Stimulated activated memory B cell treated with anti-CD40 and anti-IgM and Interleukin-4, amounts not matched to agents 10 μg/mL and 1 μg/mL and 100 μg/mL, for 72 hours (primary cell): ENCODE data around the gene TNFAIP8L1.

ENCODE experiments used
- ATAC-seq: fragments of 150-1000 bp; cut with Tn5 transposase; 2 replicates; pipeline ENCODE4 v1.10.0; 2021
- H3K27ac Mint-ChIP-seq: one replicate; pipeline ENCODE4 v1.8.0; 2022; ENCODE audit warnings: mild to moderate bottlenecking, mixed read lengths
- H3K27me3 Mint-ChIP-seq: one replicate; pipeline ENCODE4 v1.8.0; 2022; ENCODE audit warnings: mixed read lengths
- H3K36me3 Mint-ChIP-seq: one replicate; pipeline ENCODE4 v1.8.0; 2022; ENCODE audit warnings: mixed read lengths
- H3K4me1 Mint-ChIP-seq: one replicate; pipeline ENCODE4 v1.8.0; 2022; ENCODE audit warnings: mixed read lengths
- H3K4me3 Mint-ChIP-seq: one replicate; pipeline ENCODE4 v1.8.0; 2022; ENCODE audit warnings: mild to moderate bottlenecking, moderate library complexity, mixed read lengths
- H3K9me3 Mint-ChIP-seq: one replicate; pipeline ENCODE4 v1.8.0; 2022; ENCODE audit warnings: mixed read lengths

The TNFAIP8L1 gene

DNA sequence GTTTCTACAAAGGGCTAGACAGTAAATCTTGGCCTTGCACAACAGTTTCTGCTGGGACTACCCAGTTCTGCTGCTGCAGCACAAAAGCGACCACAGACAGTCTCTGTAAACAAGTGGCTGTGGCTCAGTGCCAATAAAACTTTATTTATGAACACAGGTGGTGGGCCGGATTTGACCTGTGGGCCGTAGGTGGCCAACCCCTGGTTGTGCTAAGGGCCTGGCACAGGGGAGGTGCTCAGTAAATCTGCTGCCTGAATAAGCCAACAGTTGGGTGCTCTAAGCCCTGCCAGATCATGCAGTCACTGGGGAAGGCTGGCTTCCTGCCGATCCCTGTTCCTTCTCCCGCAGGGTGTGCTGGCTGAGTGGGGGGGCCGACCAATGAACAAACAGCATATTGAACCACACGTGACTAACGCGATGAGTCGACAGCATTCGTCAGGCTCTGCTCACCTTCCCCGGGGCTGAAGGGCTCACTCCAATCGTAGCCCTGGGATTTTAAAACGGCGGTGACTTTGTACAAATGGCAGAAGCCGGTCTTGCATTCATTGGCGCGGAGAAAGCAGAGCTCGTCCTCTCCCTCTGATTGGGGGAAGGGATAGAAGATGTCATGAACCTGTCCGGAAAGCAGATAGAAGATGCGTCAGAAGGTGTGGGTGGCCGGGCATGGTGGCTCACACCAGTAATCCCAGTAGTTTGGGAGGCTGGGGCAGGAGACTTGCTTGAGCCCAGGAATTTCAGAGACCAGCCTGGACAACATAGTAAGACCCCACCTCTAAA lies 55.1 kb downstream of the TNFAIP8L1 start:
- Mint-ChIP-seq H3K36me3 (peaks cover 63% of the 10 kb centered on the region), H3K27ac (no peak overlapping the region)
- ATAC-seq = no peak

DNA sequence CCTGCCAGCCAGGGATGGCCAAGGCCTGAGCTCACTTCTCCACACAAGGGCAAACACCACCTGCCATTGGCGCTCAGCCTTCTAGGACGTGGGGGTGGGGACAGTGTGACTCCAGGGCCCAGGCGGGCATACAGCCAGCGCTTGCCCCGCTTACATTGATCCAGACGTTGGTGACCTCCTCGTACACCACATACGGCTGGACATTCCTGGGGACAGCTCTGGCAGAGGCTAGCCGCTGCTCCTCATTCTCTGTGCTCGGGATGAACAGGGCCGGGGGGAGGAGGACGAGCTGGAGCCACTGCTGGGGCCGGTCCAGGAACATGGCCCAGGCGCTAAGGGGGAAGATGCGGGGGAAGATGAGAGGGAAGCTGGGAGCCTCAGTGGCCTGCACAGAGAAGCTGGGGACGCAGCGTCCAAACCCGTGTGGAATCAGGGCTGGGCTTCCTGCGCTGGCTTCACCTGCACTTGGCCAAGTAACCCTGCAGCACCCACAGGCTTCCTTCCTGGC lies 56.0 kb downstream of the TNFAIP8L1 start:
- H3K9me3 Mint-ChIP-seq = no peaks in the 10 kb centered on the region
- H3K36me3 Mint-ChIP-seq = peaks cover 70% of the 10 kb centered on the region
- no peaks in the 10 kb centered on the region for H3K4me1 Mint-ChIP-seq
- no peaks in the 10 kb centered on the region for H3K27me3 Mint-ChIP-seq
- no peak overlapping the region for H3K27ac Mint-ChIP-seq
- no peak for ATAC-seq
- H3K4me3 Mint-ChIP-seq = no peak overlapping the region

More for the DNA sequence above, 55.1 kb downstream of the TNFAIP8L1 start:
- H3K4me1 Mint-ChIP-seq = no peaks in the 10 kb centered on the region
- no peak overlapping the region for H3K4me3 Mint-ChIP-seq
- no peaks in the 10 kb centered on the region for H3K27me3 Mint-ChIP-seq
- H3K9me3 Mint-ChIP-seq = no peaks in the 10 kb centered on the region

- H3K27me3 Mint-ChIP-seq = no peaks in the 10 kb centered on the region
- H3K4me3 Mint-ChIP-seq = no peak overlapping the region
- peaks cover 76% of the 10 kb centered on the region for H3K36me3 Mint-ChIP-seq
- no peaks in the 10 kb centered on the region for H3K4me1 Mint-ChIP-seq
- no peak for ATAC-seq
- H3K9me3 Mint-ChIP-seq = no peaks in the 10 kb centered on the region
- H3K27ac Mint-ChIP-seq = no peak overlapping the region
Observed at GRCh38 chr19:4697304-4697703, 58.0 kb downstream of the TNFAIP8L1 start.

DNA sequence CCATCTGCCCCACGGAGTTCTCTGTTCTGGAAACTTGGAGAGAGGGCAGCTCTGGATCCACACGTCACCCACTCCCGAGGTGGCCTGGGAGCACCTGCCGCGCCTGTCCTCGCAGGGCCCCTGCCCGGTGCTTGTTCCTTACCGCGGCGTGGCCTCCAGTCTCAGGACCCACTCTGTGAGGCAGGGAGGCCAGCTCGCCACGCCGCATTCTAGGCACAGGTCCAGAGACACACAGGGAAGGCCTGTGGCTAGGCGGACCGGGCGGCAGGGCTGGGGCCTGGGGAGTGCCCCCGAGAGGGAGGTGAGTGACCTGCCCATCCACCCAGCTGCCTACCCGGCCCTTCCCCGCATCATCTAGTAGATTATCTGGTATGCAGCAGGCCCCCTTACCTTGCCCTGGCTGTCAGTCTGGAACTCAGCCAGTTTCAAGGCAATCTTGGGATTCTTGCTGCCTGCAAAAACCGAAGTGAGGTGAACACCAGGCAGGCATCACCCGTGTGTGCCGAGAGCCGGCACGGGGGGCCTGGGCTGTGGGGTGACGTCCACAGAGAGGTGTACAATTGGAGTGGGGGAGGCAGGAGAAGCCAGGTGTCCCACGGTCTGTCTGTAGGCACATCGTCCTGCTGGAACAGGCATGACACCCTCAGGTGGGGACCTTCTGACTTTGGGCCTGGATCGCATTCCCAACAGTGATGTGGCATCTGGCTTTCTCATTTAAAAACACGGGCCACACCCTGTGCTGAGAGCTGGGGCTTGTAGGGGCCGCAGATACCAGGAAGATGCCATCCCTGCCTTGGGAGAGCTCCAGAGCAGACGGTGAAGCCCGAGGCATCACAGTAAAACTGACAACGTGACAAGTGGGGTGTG lies 60.7 kb downstream of the TNFAIP8L1 start:
- no peaks in the 10 kb centered on the region for H3K27me3 Mint-ChIP-seq
- H3K4me3 Mint-ChIP-seq = no peak overlapping the region
- no peaks in the 10 kb centered on the region for H3K4me1 Mint-ChIP-seq
- H3K27ac Mint-ChIP-seq = no peak overlapping the region
- no peaks in the 10 kb centered on the region for H3K9me3 Mint-ChIP-seq
- peaks cover 66% of the 10 kb centered on the region for H3K36me3 Mint-ChIP-seq
- peak; percentile 8 for ATAC-seq

- H3K27ac Mint-ChIP-seq = no peak overlapping the region
- no peaks in the 10 kb centered on the region for H3K9me3 Mint-ChIP-seq
- ATAC-seq = no peak
- no peak overlapping the region for H3K4me3 Mint-ChIP-seq
- H3K36me3 Mint-ChIP-seq = peaks cover 68% of the 10 kb centered on the region
- H3K27me3 Mint-ChIP-seq = no peaks in the 10 kb centered on the region
- no peaks in the 10 kb centered on the region for H3K4me1 Mint-ChIP-seq
Observed at GRCh38 chr19:4700693-4700970, 61.3 kb downstream of the TNFAIP8L1 start.

DNA sequence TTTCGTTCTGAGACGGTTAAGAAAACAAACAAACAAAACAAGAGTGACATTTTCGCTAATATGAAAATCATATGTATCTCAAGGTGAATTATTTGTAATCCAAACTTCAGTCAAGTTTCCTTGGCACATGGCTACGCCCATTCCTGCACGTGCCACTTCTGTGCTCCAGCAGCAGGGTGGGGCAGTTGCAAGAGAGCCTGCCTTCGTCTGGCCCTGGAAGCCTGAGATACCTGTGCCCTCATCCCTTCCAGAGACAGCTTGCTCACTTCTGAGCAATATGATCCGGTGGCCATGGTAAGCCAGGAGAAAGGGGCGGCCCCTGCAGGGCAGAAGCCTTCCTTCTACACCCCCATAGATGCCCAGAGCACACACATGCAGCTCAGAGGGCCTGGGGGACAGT lies 62.2 kb downstream of the TNFAIP8L1 start:
- no peak for ATAC-seq
- Mint-ChIP-seq H3K4me3 (no peak overlapping the region), H3K27me3 (no peaks in the 10 kb centered on the region), H3K9me3 (no peaks in the 10 kb centered on the region), H3K27ac (no peak overlapping the region), H3K4me1 (no peaks in the 10 kb centered on the region), H3K36me3 (peaks cover 68% of the 10 kb centered on the region)

DNA sequence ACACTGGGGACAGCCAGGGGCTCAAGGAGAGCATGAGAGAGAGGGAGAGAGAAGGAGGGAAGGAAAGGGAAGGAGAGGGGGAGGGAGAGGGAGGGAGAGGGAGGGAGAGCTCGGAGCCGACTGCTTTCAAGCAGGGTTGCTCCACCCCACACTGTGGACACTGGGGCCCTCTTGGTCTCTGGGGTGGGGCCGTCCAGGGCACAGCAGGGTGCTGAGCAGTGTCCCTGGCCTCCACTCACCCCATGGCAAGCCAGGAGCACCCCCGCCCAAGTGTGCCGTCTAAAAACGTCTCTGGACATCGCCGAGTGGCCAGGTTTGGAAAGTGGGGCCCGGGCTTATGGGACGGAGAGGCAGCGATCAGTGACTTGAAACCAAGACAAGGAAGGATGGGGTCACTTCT lies 63.4 kb downstream of the TNFAIP8L1 start:
- no peaks in the 10 kb centered on the region for H3K4me1 Mint-ChIP-seq
- no peak for ATAC-seq
- H3K9me3 Mint-ChIP-seq = no peaks in the 10 kb centered on the region
- no peak overlapping the region for H3K27ac Mint-ChIP-seq
- peaks cover 59% of the 10 kb centered on the region for H3K36me3 Mint-ChIP-seq
- no peak overlapping the region for H3K4me3 Mint-ChIP-seq
- no peaks in the 10 kb centered on the region for H3K27me3 Mint-ChIP-seq

DNA sequence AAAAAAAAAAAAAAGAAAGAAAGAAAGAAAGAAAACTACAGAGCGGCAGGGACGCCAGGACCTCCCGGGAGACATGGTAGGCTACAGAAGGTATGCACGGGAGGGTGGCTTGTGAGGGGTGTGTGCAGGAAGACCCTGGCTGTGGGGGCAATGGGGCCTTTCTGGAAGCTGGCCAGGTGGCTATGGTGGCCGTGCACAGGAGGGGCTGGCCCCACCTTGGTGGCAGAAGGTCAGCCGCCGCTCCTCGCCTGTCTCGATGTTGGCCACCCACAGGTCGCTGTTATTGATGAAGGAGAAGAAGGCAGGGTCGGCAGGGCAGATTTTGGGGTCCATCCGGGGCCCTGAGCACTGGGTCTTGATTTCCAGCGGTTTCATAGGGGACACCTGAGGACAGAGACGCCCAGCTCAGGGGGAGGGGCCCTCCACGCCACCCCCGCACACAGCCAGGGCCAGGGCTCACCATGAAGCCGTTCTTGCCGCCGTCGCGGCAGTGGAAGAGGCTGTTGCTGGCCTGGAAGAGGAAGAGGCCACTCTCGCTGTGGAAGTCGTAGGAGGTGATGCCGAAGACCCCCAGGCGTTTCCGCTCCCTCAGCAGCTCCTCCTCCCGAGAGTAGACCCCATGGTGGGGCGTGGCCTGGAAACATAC lies 64.5 kb downstream of the TNFAIP8L1 start:
- Mint-ChIP-seq H3K27me3 (no peaks in the 10 kb centered on the region), H3K27ac (no peak overlapping the region), H3K4me1 (no peaks in the 10 kb centered on the region), H3K9me3 (no peaks in the 10 kb centered on the region), H3K4me3 (no peak overlapping the region), H3K36me3 (peaks cover 59% of the 10 kb centered on the region)
- no peak for ATAC-seq

DNA sequence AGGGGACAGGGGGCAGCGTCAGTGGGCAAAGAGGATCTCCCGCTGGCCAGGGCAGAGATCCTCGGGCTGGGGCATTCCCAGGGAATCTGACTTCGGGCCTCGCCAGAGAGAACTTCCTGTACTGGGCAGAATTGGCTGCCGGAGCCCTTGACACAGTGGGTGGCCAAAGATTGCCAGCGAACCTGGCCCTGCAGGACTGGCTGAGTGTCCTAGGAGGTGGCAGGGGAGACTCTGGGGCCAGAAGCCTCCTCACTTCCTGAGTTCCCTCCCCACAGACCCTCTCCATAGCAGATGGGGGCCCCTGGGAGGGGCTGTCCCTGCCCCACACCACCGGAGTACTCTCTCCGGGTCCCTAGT lies 65.0 kb downstream of the TNFAIP8L1 start:
- Mint-ChIP-seq H3K4me3 (no peak overlapping the region), H3K9me3 (no peaks in the 10 kb centered on the region), H3K4me1 (peaks cover 3% of the 10 kb centered on the region), H3K27ac (no peak overlapping the region), H3K36me3 (peaks cover 61% of the 10 kb centered on the region), H3K27me3 (no peaks in the 10 kb centered on the region)
- ATAC-seq = no peak
